SK-N-SH (cell line): ENCODE data around the gene CFAP52. TPM values are rescaled to one million over a fixed set of nuclear protein-coding genes. Genes with fewer than 3 reads are reported as not detected.
A peak's percentile ranks its signal among the peaks of the same experiment; 100 is the strongest.

Source experiments
- CTCF ChIA-PET: fragments of 300-600, 350-600 bp; formaldehyde crosslinking; extraction: SDS; loops from one replicate; lab custom pipeline; 2021; lab: Yijun Ruan, JAX
- POLR2A ChIA-PET: fragments of 350-600 bp; sonication (Branson Sonifier 250); formaldehyde crosslinking; extraction: SDS; loops from one replicate; lab custom pipeline; 2020; ENCODE audit warnings: antibody characterized with exemption, inconsistent platforms; lab: Yijun Ruan, JAX
- DNase-seq: peaks from one replicate; pipeline ENCODE4 v3.0.0; 2012
- H2AFZ ChIP-seq: fragments of 200-600 bp; sonication (generic); 2 replicates; pipeline ENCODE4 v1.8.1; 2016; ENCODE audit warnings: antibody characterized with exemption, mild to moderate bottlenecking, low read depth
- H3F3A ChIP-seq: fragments of 200-600 bp; sonication (generic); replicated peaks from 2 replicates; pipeline ENCODE3; 2016; ENCODE audit warnings: antibody characterized with exemption, mild to moderate bottlenecking; ENCODE audit not compliant: insufficient read depth
- H3K27ac ChIP-seq, 2 experiments: fragments of 200-500 bp in 1 of 2; fragments of 200-600 bp in 1 of 2; sonication (Bioruptor generic) in 1 of 2; sonication (generic), shearing (Covaris generic) in 1 of 2; 2 replicates each; pipeline versions ENCODE4 v1.5.1 to v1.6.1; 2014 to 2016; ENCODE audit warnings: low read depth in 2 of 2, inconsistent platforms in 1 of 2, low read length in 1 of 2, mild to moderate bottlenecking in 1 of 2, mixed read lengths in 1 of 2
- H3K27me3 ChIP-seq: fragments of 200-600 bp; sonication (generic), shearing (Covaris generic); 2 replicates; pipeline ENCODE4 v1.6.1; 2016; ENCODE audit warnings: mixed run types; ENCODE audit not compliant: insufficient read depth
- H3K36me3 ChIP-seq, 2 experiments: fragments of 200-500 bp in 1 of 2; fragments of 200-600 bp in 1 of 2; sonication (Bioruptor generic) in 1 of 2; sonication (generic) in 1 of 2; replicated peaks in 1 of 2; 2 replicates each; pipeline versions ENCODE3 to v1.5.1; 2014 to 2016; ENCODE audit warnings: low read length in 1 of 2, mild to moderate bottlenecking in 1 of 2; ENCODE audit not compliant: insufficient read depth in 2 of 2, control insufficient read depth in 1 of 2
- H3K4me1 ChIP-seq, 2 experiments: fragments of 200-500 bp in 1 of 2; fragments of 200-600 bp in 1 of 2; sonication (Bioruptor generic) in 1 of 2; sonication (generic), shearing (Covaris generic) in 1 of 2; 2 replicates each; pipeline versions ENCODE4 v1.5.1 to v1.6.1; 2014 to 2016; ENCODE audit warnings: low read depth in 1 of 2, low read length in 1 of 2, mixed run types in 1 of 2; ENCODE audit not compliant: insufficient read depth in 2 of 2, control insufficient read depth in 1 of 2
- H3K4me2 ChIP-seq: fragments of 200-600 bp; sonication (generic), shearing (Covaris generic); 2 replicates; pipeline ENCODE4 v1.6.1; 2017; ENCODE audit warnings: mixed run types
- H3K4me3 ChIP-seq, 2 experiments: fragments of 200-500 bp in 1 of 2; fragments of 200-600 bp in 1 of 2; sonication (Bioruptor generic) in 1 of 2; sonication (generic), shearing (Covaris generic) in 1 of 2; 2 replicates each; pipeline versions ENCODE4 v1.5.1 to v1.8.1; 2014 to 2016; ENCODE audit warnings: low read depth in 2 of 2, inconsistent platforms in 1 of 2, low read length in 1 of 2, mild to moderate bottlenecking in 1 of 2, mixed read lengths in 1 of 2, moderate library complexity in 1 of 2
- H3K79me2 ChIP-seq: fragments of 200-600 bp; sonication (generic); 2 replicates; pipeline ENCODE4 v1.8.1; 2017; ENCODE audit warnings: mild to moderate bottlenecking; ENCODE audit not compliant: insufficient read depth
- H3K9ac ChIP-seq: fragments of 200-600 bp; sonication (generic); 2 replicates; pipeline ENCODE4 v1.6.1; 2017; ENCODE audit warnings: mixed run types
- H3K9me2 ChIP-seq: fragments of 200-600 bp; sonication (generic); 2 replicates; pipeline ENCODE4 v1.6.1; 2017; ENCODE audit warnings: mixed run types
- H3K9me3 ChIP-seq: fragments of 200-600 bp; sonication (generic); 2 replicates; pipeline ENCODE4 v1.6.1; 2017; ENCODE audit warnings: mixed run types, mild to moderate bottlenecking, moderate library complexity
- H4K20me1 ChIP-seq: fragments of 200-600 bp; sonication (generic); 2 replicates; pipeline ENCODE4 v1.6.1; 2017; ENCODE audit warnings: mild to moderate bottlenecking, mixed run types; ENCODE audit not compliant: insufficient read depth
- ELF1 ChIP-seq: IDR thresholded peaks from 2 replicates; pipeline ENCODE4 v1.4.0; 2012
- EZH2phosphoT487 ChIP-seq: fragments of 200-600 bp; sonication (generic); IDR thresholded peaks from 2 replicates; pipeline ENCODE4 v1.6.1; 2017; ENCODE audit warnings: low read depth, mixed run types, mild to moderate bottlenecking, antibody characterized with exemption, moderate library complexity, borderline replicate concordance
- FOSL2 ChIP-seq: IDR thresholded peaks from 2 replicates; pipeline ENCODE4 v1.4.0; 2012; ENCODE audit warnings: low read depth, mild to moderate bottlenecking, moderate library complexity, borderline replicate concordance
- FOXJ3 ChIP-seq: sonication (generic); formaldehyde crosslinking; IDR thresholded peaks from 2 replicates; pipeline ENCODE4 v1.5.1; 2020; ENCODE audit warnings: mild to moderate bottlenecking, missing genetic modification reagents
- GATA2 ChIP-seq: sonication (generic); formaldehyde crosslinking; IDR thresholded peaks from 2 replicates; pipeline ENCODE4 v1.5.0; 2020; ENCODE audit warnings: mild to moderate bottlenecking, missing genetic modification reagents
- JUND ChIP-seq: IDR thresholded peaks from 2 replicates; pipeline ENCODE4 v1.4.0; 2012
- MEF2A ChIP-seq: IDR thresholded peaks from 2 replicates; pipeline ENCODE4 v1.4.0; 2012; ENCODE audit warnings: low read depth, borderline replicate concordance
- NRF1 ChIP-seq: IDR thresholded peaks from 2 replicates; pipeline ENCODE4 v1.6.1; 2012; ENCODE audit warnings: low read depth, mild to moderate bottlenecking, low read length
- POLR2AphosphoS5 ChIP-seq: IDR thresholded peaks from 2 replicates; pipeline ENCODE4 v1.6.1; 2012; ENCODE audit warnings: low read depth, low read length
- RAD21 ChIP-seq: IDR thresholded peaks from 2 replicates; pipeline ENCODE4 v1.6.1; 2012; ENCODE audit warnings: mild to moderate bottlenecking, low read length
- RCOR1 ChIP-seq: fragments of 150-350 bp; IDR thresholded peaks from 2 replicates; pipeline ENCODE4 v1.6.1; 2017; ENCODE audit warnings: antibody characterized with exemption, low read length
- RFX5 ChIP-seq: IDR thresholded peaks from 2 replicates; pipeline ENCODE4 v1.6.1; 2012; ENCODE audit warnings: mild to moderate bottlenecking, improper control_type of control experiment, low read length
- RXRA ChIP-seq: IDR thresholded peaks from 2 replicates; pipeline ENCODE4 v1.4.0; 2012; ENCODE audit warnings: low read depth, mild to moderate bottlenecking, borderline replicate concordance
- SIN3A ChIP-seq: IDR thresholded peaks from 2 replicates; pipeline ENCODE4 v1.6.1; 2012; ENCODE audit warnings: low read depth, mild to moderate bottlenecking, low read length, moderate library complexity, borderline replicate concordance
- SMC3 ChIP-seq: IDR thresholded peaks from 2 replicates; pipeline ENCODE4 v1.6.1; 2012; ENCODE audit warnings: low read depth, low read length, improper control_type of control experiment
- TAF1 ChIP-seq: IDR thresholded peaks from 2 replicates; pipeline ENCODE4 v1.6.1; 2012; ENCODE audit warnings: low read depth, mild to moderate bottlenecking, low read length, moderate library complexity, borderline replicate concordance
- TEAD4 ChIP-seq: IDR thresholded peaks from 2 replicates; pipeline ENCODE4 v1.4.0; 2012; ENCODE audit warnings: mild to moderate bottlenecking, borderline replicate concordance; ENCODE audit not compliant: insufficient read depth
- YY1 ChIP-seq: IDR thresholded peaks from 2 replicates; pipeline ENCODE4 v1.4.0; 2012; ENCODE audit warnings: low read depth, mild to moderate bottlenecking
- WGBS: methylation state at CpG from one replicate; pipeline ENCODE4 v1.1.6; 2017; ENCODE audit warnings: low lambda C conversion rate; 5-methylcytosine and 5-hydroxymethylcytosine counted together
- polyA plus RNA-seq, 3 experiments: library from polyadenylated mRNA; depleted of rRNA; stranded (reverse); fragments of >200 nt; gene quantifications; 2 replicates each; pipeline ENCODE4 v1.2.3, GENCODE V29; 2012
- TF ChIP-seq, protein P1 (sequence below): fragments of 150-350 bp; IDR thresholded peaks from 2 replicates; pipeline ENCODE4 v1.6.1; 2017; ENCODE audit warnings: antibody characterized with exemption, low read length, low read depth, borderline replicate concordance
- TF ChIP-seq, protein P2 (sequence below): IDR thresholded peaks from 2 replicates; pipeline ENCODE4 v1.4.0; 2012; ENCODE audit warnings: low read depth
- TF ChIP-seq, protein P3 (sequence below): IDR thresholded peaks from 2 replicates; pipeline ENCODE4 v1.6.1; 2012; ENCODE audit warnings: mild to moderate bottlenecking, low read depth, low read length, moderate library complexity
- TF ChIP-seq, protein P4 (sequence below): IDR thresholded peaks from 2 replicates; pipeline ENCODE4 v1.4.0; 2012; ENCODE audit warnings: low read depth, borderline replicate concordance
- TF ChIP-seq, protein P5 (sequence below): IDR thresholded peaks from 2 replicates; pipeline ENCODE4; 2012

Gene CFAP52
- polyA plus RNA-seq, 1 of the 3 experiments (the other 2 are of a cell fraction): 0.26 TPM

GRCh38 chr17:9527788-9528187, 48.7 kb upstream of the CFAP52 start (continued):
- TF ChIP-seq RFX5: no peak

DNA sequence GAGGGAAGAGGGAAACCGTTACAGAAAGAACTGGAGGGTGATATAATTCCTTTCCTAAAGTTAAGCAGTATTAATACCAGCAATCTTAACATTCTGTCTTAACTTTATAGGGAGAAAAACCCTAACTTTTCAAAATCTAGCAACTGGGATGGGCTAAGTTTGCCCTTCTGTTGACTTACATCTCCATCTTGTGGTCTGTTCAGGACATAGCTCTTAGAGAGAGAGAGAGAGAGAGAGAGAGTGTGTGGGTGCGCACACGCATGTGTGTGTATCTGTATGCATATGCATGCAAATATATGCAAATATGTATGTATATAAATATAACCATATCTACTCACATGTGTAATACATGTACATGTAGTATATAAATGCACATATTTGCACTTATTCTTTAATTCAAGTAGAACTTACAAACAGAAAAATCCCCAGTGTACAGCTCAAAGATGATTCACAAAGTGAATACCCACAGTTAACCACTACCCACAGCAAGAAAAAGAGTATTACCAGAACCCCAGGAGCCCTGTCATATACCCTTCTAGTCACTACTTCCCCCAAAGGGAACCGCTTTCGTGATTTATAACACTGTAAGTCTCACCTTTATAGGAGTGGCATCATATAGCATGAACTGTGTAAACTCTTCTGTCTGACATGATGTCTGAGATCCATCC, 47.3 kb upstream of the CFAP52 start:
- POLR2A ChIA-PET: no interaction called here
- Histone ChIP-seq H3K9ac (no peak overlapping the region), H4K20me1 (no peaks in the 10 kb centered on the region), H3K4me1 (no peaks in the 10 kb centered on the region), H3F3A (no peaks in the 10 kb centered on the region), H3K36me3 (no peaks in the 10 kb centered on the region), H3K4me2 (no peak overlapping the region), H3K27ac (no peak overlapping the region), H3K4me3 (no peak overlapping the region), H3K9me3 (no peaks in the 10 kb centered on the region), H2AFZ (no peak overlapping the region), H3K27me3 (no peaks in the 10 kb centered on the region), H3K9me2 (no peaks in the 10 kb centered on the region), H3K79me2 (no peaks in the 10 kb centered on the region)
- peak; percentile 41 for DNase-seq
- CTCF ChIA-PET: interaction anchor here (1.0 to 1.4 kb wide), 5 partner anchors 14 to 534 kb away, joined by 3 to 6 read pairs (median 3); no protein-coding TSS in a partner anchor
- 89% methylated on average over 4 of the region's 5 CpGs for WGBS
- no peak for TF ChIP-seq FOSL2
- TF ChIP-seq, protein P1, sequence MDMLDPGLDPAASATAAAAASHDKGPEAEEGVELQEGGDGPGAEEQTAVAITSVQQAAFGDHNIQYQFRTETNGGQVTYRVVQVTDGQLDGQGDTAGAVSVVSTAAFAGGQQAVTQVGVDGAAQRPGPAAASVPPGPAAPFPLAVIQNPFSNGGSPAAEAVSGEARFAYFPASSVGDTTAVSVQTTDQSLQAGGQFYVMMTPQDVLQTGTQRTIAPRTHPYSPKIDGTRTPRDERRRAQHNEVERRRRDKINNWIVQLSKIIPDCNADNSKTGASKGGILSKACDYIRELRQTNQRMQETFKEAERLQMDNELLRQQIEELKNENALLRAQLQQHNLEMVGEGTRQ: no peak
- TF ChIP-seq EZH2phosphoT487: no peak
- TF ChIP-seq, protein P2, sequence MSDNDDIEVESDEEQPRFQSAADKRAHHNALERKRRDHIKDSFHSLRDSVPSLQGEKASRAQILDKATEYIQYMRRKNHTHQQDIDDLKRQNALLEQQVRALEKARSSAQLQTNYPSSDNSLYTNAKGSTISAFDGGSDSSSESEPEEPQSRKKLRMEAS: no peak
- no peak for TF ChIP-seq RXRA
- peak; percentile 75 for TF ChIP-seq RAD21
- no peak for TF ChIP-seq SIN3A
- no peak for TF ChIP-seq NRF1
- no peak for TF ChIP-seq TEAD4
- no peak for TF ChIP-seq POLR2AphosphoS5
- TF ChIP-seq, protein P3, sequence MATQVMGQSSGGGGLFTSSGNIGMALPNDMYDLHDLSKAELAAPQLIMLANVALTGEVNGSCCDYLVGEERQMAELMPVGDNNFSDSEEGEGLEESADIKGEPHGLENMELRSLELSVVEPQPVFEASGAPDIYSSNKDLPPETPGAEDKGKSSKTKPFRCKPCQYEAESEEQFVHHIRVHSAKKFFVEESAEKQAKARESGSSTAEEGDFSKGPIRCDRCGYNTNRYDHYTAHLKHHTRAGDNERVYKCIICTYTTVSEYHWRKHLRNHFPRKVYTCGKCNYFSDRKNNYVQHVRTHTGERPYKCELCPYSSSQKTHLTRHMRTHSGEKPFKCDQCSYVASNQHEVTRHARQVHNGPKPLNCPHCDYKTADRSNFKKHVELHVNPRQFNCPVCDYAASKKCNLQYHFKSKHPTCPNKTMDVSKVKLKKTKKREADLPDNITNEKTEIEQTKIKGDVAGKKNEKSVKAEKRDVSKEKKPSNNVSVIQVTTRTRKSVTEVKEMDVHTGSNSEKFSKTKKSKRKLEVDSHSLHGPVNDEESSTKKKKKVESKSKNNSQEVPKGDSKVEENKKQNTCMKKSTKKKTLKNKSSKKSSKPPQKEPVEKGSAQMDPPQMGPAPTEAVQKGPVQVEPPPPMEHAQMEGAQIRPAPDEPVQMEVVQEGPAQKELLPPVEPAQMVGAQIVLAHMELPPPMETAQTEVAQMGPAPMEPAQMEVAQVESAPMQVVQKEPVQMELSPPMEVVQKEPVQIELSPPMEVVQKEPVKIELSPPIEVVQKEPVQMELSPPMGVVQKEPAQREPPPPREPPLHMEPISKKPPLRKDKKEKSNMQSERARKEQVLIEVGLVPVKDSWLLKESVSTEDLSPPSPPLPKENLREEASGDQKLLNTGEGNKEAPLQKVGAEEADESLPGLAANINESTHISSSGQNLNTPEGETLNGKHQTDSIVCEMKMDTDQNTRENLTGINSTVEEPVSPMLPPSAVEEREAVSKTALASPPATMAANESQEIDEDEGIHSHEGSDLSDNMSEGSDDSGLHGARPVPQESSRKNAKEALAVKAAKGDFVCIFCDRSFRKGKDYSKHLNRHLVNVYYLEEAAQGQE: no peak
- TF ChIP-seq GATA2 (CRISPR knock-in tag): no peak
- TF ChIP-seq, protein P4, sequence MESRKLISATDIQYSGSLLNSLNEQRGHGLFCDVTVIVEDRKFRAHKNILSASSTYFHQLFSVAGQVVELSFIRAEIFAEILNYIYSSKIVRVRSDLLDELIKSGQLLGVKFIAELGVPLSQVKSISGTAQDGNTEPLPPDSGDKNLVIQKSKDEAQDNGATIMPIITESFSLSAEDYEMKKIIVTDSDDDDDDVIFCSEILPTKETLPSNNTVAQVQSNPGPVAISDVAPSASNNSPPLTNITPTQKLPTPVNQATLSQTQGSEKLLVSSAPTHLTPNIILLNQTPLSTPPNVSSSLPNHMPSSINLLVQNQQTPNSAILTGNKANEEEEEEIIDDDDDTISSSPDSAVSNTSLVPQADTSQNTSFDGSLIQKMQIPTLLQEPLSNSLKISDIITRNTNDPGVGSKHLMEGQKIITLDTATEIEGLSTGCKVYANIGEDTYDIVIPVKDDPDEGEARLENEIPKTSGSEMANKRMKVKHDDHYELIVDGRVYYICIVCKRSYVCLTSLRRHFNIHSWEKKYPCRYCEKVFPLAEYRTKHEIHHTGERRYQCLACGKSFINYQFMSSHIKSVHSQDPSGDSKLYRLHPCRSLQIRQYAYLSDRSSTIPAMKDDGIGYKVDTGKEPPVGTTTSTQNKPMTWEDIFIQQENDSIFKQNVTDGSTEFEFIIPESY: no peak
- no peak for TF ChIP-seq TAF1
- no peak for TF ChIP-seq JUND
- TF ChIP-seq FOXJ3 (CRISPR knock-in tag): no peak
- no peak for TF ChIP-seq RCOR1
- TF ChIP-seq, protein P5, sequence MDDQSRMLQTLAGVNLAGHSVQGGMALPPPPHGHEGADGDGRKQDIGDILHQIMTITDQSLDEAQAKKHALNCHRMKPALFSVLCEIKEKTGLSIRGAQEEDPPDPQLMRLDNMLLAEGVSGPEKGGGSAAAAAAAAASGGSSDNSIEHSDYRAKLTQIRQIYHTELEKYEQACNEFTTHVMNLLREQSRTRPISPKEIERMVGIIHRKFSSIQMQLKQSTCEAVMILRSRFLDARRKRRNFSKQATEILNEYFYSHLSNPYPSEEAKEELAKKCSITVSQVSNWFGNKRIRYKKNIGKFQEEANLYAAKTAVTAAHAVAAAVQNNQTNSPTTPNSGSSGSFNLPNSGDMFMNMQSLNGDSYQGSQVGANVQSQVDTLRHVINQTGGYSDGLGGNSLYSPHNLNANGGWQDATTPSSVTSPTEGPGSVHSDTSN: no peak
- TF ChIP-seq ELF1: no peak
- TF ChIP-seq MEF2A: no peak
- TF ChIP-seq SMC3: peak; percentile 44
- TF ChIP-seq YY1: no peak
